ENCODE results near the gene NYAP2. TPM values are rescaled to one million over a fixed set of nuclear protein-coding genes. Genes with fewer than 3 reads are reported as not detected.

NYAP2 gene
- total RNA-seq, 1 donor from 2014 or later = not detected

DNA sequence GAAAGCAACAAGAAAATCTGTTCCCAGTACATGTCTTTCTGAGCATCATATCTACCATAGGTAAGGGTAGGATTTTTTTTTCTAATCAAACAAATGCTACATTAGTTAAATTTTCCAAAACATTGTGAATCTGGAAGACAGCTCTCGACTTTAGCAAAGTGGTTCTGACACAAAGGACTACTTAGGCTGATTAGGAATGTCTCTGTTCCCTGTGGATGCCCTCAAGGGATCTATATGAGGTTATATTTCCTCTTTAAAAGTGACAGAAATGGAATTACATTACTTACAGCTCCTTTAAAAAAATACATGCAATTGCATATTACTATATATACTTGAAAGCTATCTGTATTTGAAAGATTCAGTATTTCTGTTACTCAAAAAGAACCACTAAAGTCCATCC is 15.4 kb downstream of the NYAP2 start:
- DNase-seq (ENCODE audit: low spot score) = no peak
- no peak overlapping the region for H3K27ac Mint-ChIP-seq (ENCODE audit: unreplicated experiment)
- H3K4me1 Mint-ChIP-seq (ENCODE audit: unreplicated experiment) = no peaks in the 10 kb centered on the region
- H3K9me3 Mint-ChIP-seq (ENCODE audit: unreplicated experiment) = no peaks in the 10 kb centered on the region
- no peak overlapping the region for H3K4me3 Mint-ChIP-seq (ENCODE audit: unreplicated experiment)
- H3K27me3 Mint-ChIP-seq (ENCODE audit: unreplicated experiment) = no peaks in the 10 kb centered on the region
- H3K36me3 Mint-ChIP-seq (ENCODE audit: low read depth, unreplicated experiment) = no peaks in the 10 kb centered on the region
- no peak for TF ChIP-seq CTCF (IDR thresholded peaks at IDR 0.05; ENCODE audit: unreplicated experiment)

GRCh38 chr2:225415341-225415740 is 15.8 kb downstream of the NYAP2 start:
- Mint-ChIP-seq H3K36me3 (ENCODE audit: low read depth, unreplicated experiment) (no peaks in the 10 kb centered on the region), H3K27me3 (ENCODE audit: unreplicated experiment) (no peaks in the 10 kb centered on the region), H3K27ac (ENCODE audit: unreplicated experiment) (no peak overlapping the region), H3K9me3 (ENCODE audit: unreplicated experiment) (no peaks in the 10 kb centered on the region), H3K4me1 (ENCODE audit: unreplicated experiment) (no peaks in the 10 kb centered on the region), H3K4me3 (ENCODE audit: unreplicated experiment) (no peak overlapping the region)
- TF ChIP-seq CTCF (IDR thresholded peaks at IDR 0.05; ENCODE audit: unreplicated experiment) = no peak
- no peak for DNase-seq (ENCODE audit: low spot score)

DNA sequence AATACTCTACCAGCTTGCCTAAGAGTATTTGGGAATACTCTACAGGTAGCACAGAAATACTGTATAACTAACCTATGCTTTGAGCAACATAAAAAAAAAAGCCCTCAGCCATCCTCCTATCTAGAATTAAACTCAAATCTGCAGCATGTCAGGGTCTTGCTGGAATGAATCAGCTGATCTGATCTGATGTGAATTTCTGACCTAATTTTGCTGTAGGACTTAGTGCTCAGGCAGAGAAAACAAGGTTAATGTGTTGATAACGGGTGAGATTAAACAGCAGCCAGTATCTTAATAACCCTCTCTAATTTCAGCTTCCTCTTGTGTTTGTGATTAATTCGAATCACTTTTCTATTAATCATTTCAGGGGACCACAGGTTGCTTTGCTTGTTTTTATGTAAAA is 16.3 kb downstream of the NYAP2 start:
- no peak for DNase-seq (ENCODE audit: low spot score)
- no peak for TF ChIP-seq CTCF (IDR thresholded peaks at IDR 0.05; ENCODE audit: unreplicated experiment)
- no peaks in the 10 kb centered on the region for H3K36me3 Mint-ChIP-seq (ENCODE audit: low read depth, unreplicated experiment)
- H3K4me3 Mint-ChIP-seq (ENCODE audit: unreplicated experiment) = no peak overlapping the region
- no peak overlapping the region for H3K27ac Mint-ChIP-seq (ENCODE audit: unreplicated experiment)
- H3K9me3 Mint-ChIP-seq (ENCODE audit: unreplicated experiment) = no peaks in the 10 kb centered on the region
- H3K27me3 Mint-ChIP-seq (ENCODE audit: unreplicated experiment) = no peaks in the 10 kb centered on the region
- H3K4me1 Mint-ChIP-seq (ENCODE audit: unreplicated experiment) = no peaks in the 10 kb centered on the region

- H3K27ac Mint-ChIP-seq (ENCODE audit: unreplicated experiment) = no peak overlapping the region
- no peaks in the 10 kb centered on the region for H3K36me3 Mint-ChIP-seq (ENCODE audit: low read depth, unreplicated experiment)
- no peaks in the 10 kb centered on the region for H3K9me3 Mint-ChIP-seq (ENCODE audit: unreplicated experiment)
- no peaks in the 10 kb centered on the region for H3K4me1 Mint-ChIP-seq (ENCODE audit: unreplicated experiment)
- H3K27me3 Mint-ChIP-seq (ENCODE audit: unreplicated experiment) = no peaks in the 10 kb centered on the region
- DNase-seq (ENCODE audit: low spot score) = no peak
- no peak for TF ChIP-seq CTCF (IDR thresholded peaks at IDR 0.05; ENCODE audit: unreplicated experiment)
- no peak overlapping the region for H3K4me3 Mint-ChIP-seq (ENCODE audit: unreplicated experiment)
Measured at GRCh38 chr2:225416616-225417367, 17.3 kb downstream of the NYAP2 start.

DNA sequence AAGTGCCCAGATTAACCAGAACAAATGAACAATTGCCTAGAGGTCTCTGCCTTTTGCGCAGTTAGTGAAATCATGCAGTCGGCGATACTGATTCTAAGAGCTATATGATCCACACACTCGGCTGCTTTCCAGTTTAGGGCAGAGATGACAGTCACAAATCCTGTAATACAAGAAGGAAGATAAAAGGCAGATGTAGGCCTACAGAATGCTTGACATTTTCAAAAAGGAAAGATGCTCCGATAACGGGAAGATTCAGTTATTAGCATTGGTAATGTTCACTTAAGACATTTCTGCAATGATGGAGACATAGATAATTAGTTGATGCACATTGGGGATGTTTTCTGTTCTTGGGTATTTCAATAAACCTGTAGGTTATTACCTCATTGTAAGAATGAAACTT is 19.5 kb downstream of the NYAP2 start:
- Mint-ChIP-seq H3K27ac (ENCODE audit: unreplicated experiment) (no peak overlapping the region), H3K4me1 (ENCODE audit: unreplicated experiment) (no peaks in the 10 kb centered on the region), H3K27me3 (ENCODE audit: unreplicated experiment) (no peaks in the 10 kb centered on the region), H3K9me3 (ENCODE audit: unreplicated experiment) (no peaks in the 10 kb centered on the region), H3K4me3 (ENCODE audit: unreplicated experiment) (no peak overlapping the region), H3K36me3 (ENCODE audit: low read depth, unreplicated experiment) (no peaks in the 10 kb centered on the region)
- DNase-seq (ENCODE audit: low spot score) = no peak
- TF ChIP-seq CTCF (IDR thresholded peaks at IDR 0.05; ENCODE audit: unreplicated experiment) = no peak

Measured in endothelial cell (in vitro differentiated cells).